K562 (cell line): ENCODE results near the gene MTHFS.

Source experiments
- FOXM1 ChIP-seq, 2 experiments: fragments of 450-650 bp in 1 of 2; sonication (generic) in 1 of 2; formaldehyde crosslinking in 1 of 2; IDR thresholded peaks; 2 replicates each; pipeline versions ENCODE4 v1.6.1 to v1.9.0; 2017 to 2022; ENCODE audit warnings: low read depth in 2 of 2, mild to moderate bottlenecking in 2 of 2, missing genetic modification reagents in 1 of 2, moderate library complexity in 1 of 2
- SRSF1 ChIP-seq: fragments of 200-400 bp; formaldehyde crosslinking; IDR thresholded peaks from 2 replicates; pipeline ENCODE4 v1.6.1; 2017; ENCODE audit warnings: mild to moderate bottlenecking, low read depth, low read length, moderate library complexity
- ZNF41 ChIP-seq: fragments of 250-450 bp; sonication (Bioruptor Pico); conservative IDR thresholded peaks from 2 replicates; pipeline ENCODE4 v1.4.0; 2020; ENCODE audit warnings: mild to moderate bottlenecking
- TF ChIP-seq, protein P1 (sequence below), 3 experiments: IDR thresholded peaks in 2 of 3; conservative IDR thresholded peaks in 1 of 3; 2 replicates each; pipeline ENCODE4 v1.5.1; 2011 to 2012; ENCODE audit warnings: low read length in 3 of 3, mild to moderate bottlenecking in 3 of 3, control low read depth in 2 of 3, improper control_type of control experiment in 1 of 3, inconsistent platforms in 1 of 3, low read depth in 1 of 3, mixed read lengths in 1 of 3, moderate library complexity in 1 of 3; ENCODE audit not compliant: insufficient read depth in 2 of 3
- TF ChIP-seq, protein P2 (sequence below), 2 experiments: fragments of 200-800 bp in 1 of 2; sonication (Bioruptor generic) in 1 of 2; sonication (generic) in 1 of 2; formaldehyde crosslinking in 1 of 2; IDR thresholded peaks in 1 of 2; conservative IDR thresholded peaks in 1 of 2; 2 replicates each; pipeline versions ENCODE4 v1.5.0 to v1.6.1; 2016 to 2020; ENCODE audit warnings: missing compliant biosample characterization in 1 of 2, missing genetic modification characterization in 1 of 2, missing genetic modification reagents in 1 of 2
- TF ChIP-seq, protein P3 (sequence below): sonication (generic); formaldehyde crosslinking; IDR thresholded peaks from 2 replicates; pipeline ENCODE4 v1.5.0; 2020; ENCODE audit warnings: missing genetic modification reagents

DNA sequence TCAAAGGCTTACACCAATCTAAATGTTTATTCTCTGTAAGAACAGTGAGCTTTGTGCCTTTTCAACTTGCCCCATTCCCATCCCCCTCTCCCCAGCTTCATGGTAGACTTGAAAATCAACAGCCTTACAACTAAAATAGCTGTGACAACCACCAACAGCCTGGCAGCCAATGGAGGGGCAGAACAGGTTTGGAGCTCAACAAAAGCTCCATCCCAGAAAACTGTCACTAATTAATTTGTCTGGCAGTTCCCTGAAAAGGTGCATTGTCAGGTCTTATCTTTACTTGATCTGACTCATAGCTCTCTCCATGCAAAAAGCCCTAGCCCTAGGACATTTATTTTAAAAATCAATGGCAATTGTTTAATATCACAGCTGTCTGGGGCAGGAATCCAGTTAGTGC is 22.6 kb downstream of the MTHFS start:
- TF ChIP-seq FOXM1 (IDR thresholded peaks at IDR 0.05; ENCODE audit: low read depth) (no peak), FOXM1 (CRISPR knock-in tag; IDR thresholded peaks at IDR 0.05; ENCODE audit: low read depth) (no peak), ZNF41 (CRISPR knock-in tag) (no peak), SRSF1 (no peak)
- TF ChIP-seq, protein P1, sequence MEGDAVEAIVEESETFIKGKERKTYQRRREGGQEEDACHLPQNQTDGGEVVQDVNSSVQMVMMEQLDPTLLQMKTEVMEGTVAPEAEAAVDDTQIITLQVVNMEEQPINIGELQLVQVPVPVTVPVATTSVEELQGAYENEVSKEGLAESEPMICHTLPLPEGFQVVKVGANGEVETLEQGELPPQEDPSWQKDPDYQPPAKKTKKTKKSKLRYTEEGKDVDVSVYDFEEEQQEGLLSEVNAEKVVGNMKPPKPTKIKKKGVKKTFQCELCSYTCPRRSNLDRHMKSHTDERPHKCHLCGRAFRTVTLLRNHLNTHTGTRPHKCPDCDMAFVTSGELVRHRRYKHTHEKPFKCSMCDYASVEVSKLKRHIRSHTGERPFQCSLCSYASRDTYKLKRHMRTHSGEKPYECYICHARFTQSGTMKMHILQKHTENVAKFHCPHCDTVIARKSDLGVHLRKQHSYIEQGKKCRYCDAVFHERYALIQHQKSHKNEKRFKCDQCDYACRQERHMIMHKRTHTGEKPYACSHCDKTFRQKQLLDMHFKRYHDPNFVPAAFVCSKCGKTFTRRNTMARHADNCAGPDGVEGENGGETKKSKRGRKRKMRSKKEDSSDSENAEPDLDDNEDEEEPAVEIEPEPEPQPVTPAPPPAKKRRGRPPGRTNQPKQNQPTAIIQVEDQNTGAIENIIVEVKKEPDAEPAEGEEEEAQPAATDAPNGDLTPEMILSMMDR (IDR thresholded peaks at IDR 0.05 in 2 of 3, conservative IDR thresholded peaks at IDR 0.05 in 1 of 3; ENCODE audit: insufficient read depth in 2 of 3, low read depth in 1 of 3, low read length in 3 of 3): no peak
- TF ChIP-seq, protein P2, sequence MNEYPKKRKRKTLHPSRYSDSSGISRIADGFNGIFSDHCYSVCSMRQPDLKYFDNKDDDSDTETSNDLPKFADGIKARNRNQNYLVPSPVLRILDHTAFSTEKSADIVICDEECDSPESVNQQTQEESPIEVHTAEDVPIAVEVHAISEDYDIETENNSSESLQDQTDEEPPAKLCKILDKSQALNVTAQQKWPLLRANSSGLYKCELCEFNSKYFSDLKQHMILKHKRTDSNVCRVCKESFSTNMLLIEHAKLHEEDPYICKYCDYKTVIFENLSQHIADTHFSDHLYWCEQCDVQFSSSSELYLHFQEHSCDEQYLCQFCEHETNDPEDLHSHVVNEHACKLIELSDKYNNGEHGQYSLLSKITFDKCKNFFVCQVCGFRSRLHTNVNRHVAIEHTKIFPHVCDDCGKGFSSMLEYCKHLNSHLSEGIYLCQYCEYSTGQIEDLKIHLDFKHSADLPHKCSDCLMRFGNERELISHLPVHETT (CRISPR knock-in tag; conservative IDR thresholded peaks at IDR 0.05 in 1 of 2, IDR thresholded peaks at IDR 0.05 in 1 of 2): no peak
- TF ChIP-seq, protein P3, sequence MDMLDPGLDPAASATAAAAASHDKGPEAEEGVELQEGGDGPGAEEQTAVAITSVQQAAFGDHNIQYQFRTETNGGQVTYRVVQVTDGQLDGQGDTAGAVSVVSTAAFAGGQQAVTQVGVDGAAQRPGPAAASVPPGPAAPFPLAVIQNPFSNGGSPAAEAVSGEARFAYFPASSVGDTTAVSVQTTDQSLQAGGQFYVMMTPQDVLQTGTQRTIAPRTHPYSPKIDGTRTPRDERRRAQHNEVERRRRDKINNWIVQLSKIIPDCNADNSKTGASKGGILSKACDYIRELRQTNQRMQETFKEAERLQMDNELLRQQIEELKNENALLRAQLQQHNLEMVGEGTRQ: no peak
